DMS 273 (cell line): Measurements from ENCODE around the gene FZD10.

ENCODE experiments used
- DNase-seq: peaks from one replicate; lab custom pipeline; 2025; ENCODE audit not compliant: unreplicated experiment; lab: John Stamatoyannopoulos, UW

FZD10 gene, protein sequence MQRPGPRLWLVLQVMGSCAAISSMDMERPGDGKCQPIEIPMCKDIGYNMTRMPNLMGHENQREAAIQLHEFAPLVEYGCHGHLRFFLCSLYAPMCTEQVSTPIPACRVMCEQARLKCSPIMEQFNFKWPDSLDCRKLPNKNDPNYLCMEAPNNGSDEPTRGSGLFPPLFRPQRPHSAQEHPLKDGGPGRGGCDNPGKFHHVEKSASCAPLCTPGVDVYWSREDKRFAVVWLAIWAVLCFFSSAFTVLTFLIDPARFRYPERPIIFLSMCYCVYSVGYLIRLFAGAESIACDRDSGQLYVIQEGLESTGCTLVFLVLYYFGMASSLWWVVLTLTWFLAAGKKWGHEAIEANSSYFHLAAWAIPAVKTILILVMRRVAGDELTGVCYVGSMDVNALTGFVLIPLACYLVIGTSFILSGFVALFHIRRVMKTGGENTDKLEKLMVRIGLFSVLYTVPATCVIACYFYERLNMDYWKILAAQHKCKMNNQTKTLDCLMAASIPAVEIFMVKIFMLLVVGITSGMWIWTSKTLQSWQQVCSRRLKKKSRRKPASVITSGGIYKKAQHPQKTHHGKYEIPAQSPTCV

GRCh38 chr12:130162267-130162666 is at the start of gene FZD10:
Gene FZD10, plus strand, starts transcription at chr12:130162464. Its CDS starts 479 bp downstream, at chr12:130162943.
- peak; percentile 63 for DNase-seq

GRCh38 chr12:130114952-130115351 is 47.3 kb upstream of the FZD10 start:
- DNase-seq = no peak

DNA sequence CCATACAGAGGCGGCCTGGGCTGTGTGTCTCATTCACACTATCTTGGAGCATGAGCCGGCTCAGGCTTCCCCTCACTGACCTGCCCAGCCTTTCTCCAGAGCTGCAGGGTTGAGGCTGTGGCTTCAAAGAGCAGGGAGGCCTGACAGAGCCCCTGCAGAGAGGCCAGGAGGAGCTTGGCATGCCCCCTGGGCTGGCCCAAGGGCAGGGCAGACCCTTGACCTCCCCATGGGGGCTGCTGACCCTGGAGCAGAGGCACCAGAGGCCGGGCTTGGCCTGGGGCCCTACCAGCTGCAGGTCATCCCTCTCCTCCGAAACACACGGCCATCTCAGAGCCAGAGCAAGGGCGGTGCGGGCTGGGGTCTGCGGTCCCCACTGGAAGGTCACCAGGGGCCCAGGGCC is 46.6 kb upstream of the FZD10 start:
- DNase-seq = no peak

- DNase-seq = no peak
Observed at GRCh38 chr12:130116791-130117190, 45.5 kb upstream of the FZD10 start.

DNA sequence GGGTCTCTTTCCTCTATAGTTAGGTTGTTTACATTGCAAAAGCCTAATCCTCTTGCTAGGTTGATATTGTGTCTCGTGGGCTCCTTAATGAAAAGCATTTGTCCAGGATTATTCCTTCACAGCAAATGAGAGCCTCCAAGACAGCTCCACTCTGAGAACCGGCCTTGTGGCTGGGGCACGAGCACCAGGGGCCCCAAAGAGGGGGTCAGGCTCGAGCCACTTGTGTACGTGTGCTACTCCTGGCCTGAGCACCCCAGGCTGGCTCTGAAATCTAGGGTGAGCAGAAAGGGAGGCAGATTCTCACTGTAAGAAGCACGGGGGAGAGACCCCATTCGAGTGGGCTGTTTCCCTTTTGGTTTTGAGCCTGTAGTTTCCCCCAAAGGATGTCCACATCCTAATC is 45.0 kb upstream of the FZD10 start:
- DNase-seq = no peak

- no peak for DNase-seq
Observed at GRCh38 chr12:130117701-130118100, 44.6 kb upstream of the FZD10 start.

GRCh38 chr12:130118181-130118580 is 44.1 kb upstream of the FZD10 start:
- DNase-seq = no peak

DNA sequence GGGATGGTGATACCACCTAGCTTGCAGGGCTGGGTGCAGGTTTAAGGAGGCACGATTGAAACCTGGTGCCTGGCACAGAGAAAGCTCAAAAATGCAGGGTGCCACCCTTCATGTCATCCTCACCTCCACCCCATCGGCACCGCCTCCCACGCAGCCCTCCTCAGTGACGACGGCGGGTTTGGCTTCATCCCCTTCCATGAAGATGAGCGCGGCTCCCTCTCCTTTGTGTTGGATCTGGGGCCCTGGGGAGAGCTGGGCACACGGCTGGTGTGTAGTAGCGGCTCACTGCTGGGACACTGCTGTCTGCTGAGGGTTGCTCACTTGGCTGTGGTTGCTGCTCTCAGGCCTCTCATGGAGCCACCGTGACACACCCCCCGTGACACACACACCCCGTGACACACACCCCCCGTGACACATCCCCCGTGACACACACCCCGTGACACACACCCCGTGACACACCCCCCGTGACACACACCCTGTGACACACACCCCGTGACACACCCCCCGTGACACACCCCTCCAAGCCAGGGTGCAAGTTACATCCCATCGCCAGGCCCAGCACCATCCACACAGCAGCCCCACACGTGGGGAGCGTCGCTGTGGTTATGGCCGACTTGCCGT is 42.9 kb upstream of the FZD10 start:
- no peak for DNase-seq

DNA sequence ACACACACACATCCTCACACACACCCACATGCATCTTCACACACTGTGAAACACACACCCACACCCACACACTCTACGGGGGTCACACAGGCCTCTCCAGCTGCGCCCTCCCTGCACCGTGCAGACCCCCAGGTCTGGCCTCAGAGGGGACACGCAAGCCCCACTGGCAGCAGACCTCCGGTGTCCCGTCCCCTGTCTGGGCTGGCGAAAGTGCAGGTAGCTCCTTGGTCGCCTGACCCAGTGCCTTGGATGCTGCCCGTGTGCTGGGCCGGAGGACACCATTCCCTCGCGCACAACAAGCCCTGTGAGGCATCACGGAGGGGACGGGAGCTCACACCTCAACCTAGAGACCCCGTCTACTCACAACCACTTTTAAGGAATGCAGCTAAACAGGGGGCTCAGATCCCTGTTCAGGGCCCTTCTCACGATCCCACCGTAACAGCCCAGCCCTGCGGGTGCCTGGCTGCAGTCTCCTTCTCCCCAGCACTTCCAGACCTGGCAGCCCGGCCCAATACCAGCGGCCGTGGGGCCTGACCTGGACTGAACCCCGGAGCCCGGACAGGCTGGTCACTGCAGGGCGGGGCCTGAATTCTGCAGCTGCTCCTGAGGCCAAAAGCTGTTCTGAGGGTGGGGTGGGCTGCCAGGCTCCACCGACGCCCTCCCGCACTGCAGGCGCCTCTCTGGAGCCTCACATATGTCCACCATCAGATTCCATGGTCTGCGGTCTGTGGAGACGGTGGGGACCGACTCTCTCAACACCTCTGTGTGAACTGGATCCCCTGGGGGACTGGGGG is 42.1 kb upstream of the FZD10 start:
- no peak for DNase-seq

- no peak for DNase-seq
Observed at GRCh38 chr12:130121226-130122000, 40.9 kb upstream of the FZD10 start.

GRCh38 chr12:130122356-130122755 is 39.9 kb upstream of the FZD10 start:
- DNase-seq = no peak

- no peak for DNase-seq
Observed at GRCh38 chr12:130124106-130124505, 38.2 kb upstream of the FZD10 start.

DNA sequence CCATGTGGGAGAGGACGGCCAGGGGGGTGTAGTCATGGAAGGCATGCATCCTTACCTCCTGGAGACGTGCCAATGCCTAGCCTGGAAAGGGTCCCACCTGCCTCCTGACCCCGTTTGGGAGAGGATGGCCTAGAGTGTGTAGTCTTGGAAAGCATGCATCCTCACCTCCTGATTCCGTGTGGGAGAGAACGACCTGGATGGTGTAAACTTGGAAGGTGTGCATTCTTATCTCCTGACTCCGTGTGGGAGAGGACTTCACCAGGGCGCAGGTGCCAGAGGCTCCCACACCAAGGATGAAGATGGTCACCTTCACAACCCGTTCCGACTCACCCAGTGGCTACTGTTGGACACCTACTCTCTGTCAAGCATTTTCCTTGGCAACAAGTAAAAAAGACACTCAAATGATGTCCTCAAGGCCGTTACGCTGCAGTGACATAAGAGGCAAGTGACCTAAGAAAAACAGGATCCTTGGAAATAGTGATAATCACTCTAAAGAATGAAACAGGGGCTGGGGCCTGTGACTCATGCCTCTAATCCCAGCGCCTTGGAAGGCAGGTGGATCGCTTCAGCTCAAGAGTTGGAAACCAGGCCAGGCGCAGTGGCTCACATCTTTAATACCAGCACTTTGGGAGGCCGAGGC is 37.5 kb upstream of the FZD10 start:
- DNase-seq = no peak

DNA sequence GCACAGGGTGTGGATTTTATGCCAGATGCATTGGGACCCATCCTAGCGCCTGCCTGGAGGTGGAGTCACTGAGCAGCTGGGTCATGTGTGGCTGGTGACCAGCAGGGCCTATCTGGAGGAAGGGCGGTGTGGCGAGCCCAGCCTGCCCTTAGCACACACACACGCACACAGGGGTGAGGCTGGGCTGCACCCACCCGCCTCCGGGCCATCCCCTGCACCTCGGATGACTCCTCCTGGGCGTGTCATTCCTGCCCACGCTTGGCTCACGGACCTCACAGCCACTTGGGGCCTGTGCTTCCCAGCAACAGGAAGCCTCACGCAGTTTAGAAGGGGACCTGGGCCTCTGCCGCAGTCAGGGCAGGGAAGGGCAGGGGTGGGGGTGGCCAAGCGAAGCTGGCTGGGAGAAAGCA is 36.2 kb upstream of the FZD10 start:
- DNase-seq = no peak

GRCh38 chr12:130127532-130127911 is 34.7 kb upstream of the FZD10 start:
- no peak for DNase-seq

- DNase-seq = no peak
Observed at GRCh38 chr12:130127912-130128789, 34.1 kb upstream of the FZD10 start.

DNA sequence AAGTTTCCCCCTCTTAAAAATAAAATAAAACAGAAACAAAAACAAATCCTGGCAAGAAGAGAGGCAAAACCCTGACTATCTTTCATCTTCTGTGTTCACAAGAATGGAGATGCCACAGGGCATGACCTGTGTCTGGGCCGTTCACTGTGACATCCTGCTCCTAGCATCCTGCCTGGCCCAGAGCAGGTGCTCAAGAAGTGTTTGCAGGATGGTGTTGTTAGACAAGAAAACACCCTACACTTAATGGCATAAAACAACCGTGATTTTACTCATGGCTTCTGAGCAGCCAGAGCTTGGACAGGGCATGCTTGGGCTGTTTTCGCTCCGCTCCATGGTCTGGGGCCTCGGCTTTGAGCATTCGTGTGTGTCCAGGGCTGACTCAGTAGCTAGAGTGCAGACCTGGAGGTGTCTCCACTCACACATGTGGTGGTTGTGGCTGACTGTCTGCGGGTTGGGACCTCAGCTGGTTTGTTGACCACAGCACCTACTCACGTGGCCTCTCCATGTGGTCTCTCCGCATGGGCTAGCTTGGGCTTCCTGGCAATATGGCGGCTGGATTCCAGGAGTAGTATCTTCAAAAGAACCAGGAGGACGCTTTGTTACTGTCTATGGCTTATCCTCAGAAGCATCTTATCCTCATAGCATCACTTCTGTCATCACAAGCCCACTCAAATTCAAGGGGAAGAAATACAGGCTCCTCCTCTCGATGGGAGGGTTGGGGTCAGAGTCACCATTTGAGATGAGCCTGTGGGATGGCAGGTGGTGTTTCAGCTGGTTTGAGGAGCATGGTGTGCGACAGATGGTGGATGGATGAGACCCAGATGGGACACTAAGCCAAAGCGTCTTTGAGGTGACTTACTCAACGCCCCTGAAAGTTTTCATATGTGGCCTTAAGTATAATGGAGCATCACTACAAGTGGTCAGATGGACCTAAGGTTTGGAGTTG is 33.2 kb upstream of the FZD10 start:
- DNase-seq = no peak

DNA sequence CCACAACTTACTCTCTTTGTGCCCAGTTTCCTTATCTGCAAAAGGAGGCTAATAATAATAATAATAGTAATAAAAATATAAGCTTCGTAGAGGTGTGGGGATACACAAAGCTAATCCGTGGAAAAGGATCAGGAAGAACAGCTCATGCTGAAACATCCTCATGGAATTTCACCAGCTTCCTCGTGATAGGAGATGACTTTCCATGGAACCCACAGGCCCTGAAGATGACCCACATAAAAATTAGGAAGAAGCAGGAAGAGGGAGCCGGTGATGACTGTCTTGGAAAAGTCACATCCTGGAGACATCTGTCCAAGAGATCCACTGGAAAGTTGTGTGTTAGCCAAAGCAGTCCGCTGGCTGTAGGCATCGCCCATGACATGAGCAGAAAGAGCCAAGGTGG is 31.9 kb upstream of the FZD10 start:
- DNase-seq = no peak
